Measurements from ENCODE around the gene TMEM30B. TPM values are rescaled to one million over a fixed set of nuclear protein-coding genes. Genes with fewer than 3 reads are reported as not detected.

Gene TMEM30B
- total and polyA plus RNA-seq, 2 of the 8 experiments (the other 6 are each of a cell fraction or from before 2014, with no cell fraction given): 11.2 to 18.7 TPM

GRCh38 chr14:61254808-61255526 is 26.2 kb downstream of the TMEM30B start (continued):
- TF ChIP-seq PHF8 (conservative IDR thresholded peaks at IDR 0.05; ENCODE audit: low read depth, low read length): no peak
- peak; percentile 50 for TF ChIP-seq NANOG (IDR thresholded peaks at IDR 0.05; ENCODE audit: insufficient read depth, low read depth, low read length, poor library complexity, severe bottlenecking)

All from H1 (cell line).